ENCODE measurements around the gene CAVIN3. TPM values are rescaled to one million over a fixed set of nuclear protein-coding genes. Genes with fewer than 3 reads are reported as not detected.

CAVIN3 gene
- total RNA-seq: 10 to 100 TPM; 24.8 to 25.5 TPM

GRCh38 chr11:6320411-6321155 is at the start of gene CAVIN3:
TSS of gene CAVIN3 (minus strand) at chr11:6320501. CDS start at chr11:6320476, 25 bp downstream.
- POLR2A ChIA-PET: interaction anchor here (0.5 to 1.4 kb wide), 5 partner anchors 20 to 222 kb away, joined by 3 to 5 read pairs (median 3); no protein-coding TSS in a partner anchor
- H3K27me3 Mint-ChIP-seq: peaks cover 38% of the 10 kb centered on the region
- no peaks in the 10 kb centered on the region for H3K36me3 Mint-ChIP-seq (ENCODE audit: low read depth)
- CTCF ChIA-PET: interaction anchor here (0.7 to 1.6 kb wide), 7 partner anchors 13 to 108 kb away, joined by 3 to 11 read pairs (median 3); no protein-coding TSS in a partner anchor
- peak; percentile 91 for DNase-seq
- intact Hi-C loops (cut with DNase I, micrococcal nuclease): loop anchor here (1.0 to 2.0 kb wide), 6 partner anchors 31 to 160 kb away; partner anchors contain the start of genes ARFIP2 (in 1 of the 2), FHIP1B (in 1 of the 2), SMPD1 (in 1 of the 2) and TIMM10B (in 1 of the 2)
- peak; percentile 70 for ATAC-seq
- peak within 1 kb of the TSS; percentile 85 for H3K27ac Mint-ChIP-seq
- H3K4me1 Mint-ChIP-seq: peaks cover 29% of the 10 kb centered on the region
- H3K4me3 Mint-ChIP-seq: peak within 1 kb of the TSS; percentile 69
- H3K9me3 Mint-ChIP-seq (ENCODE audit: low read depth): no peaks in the 10 kb centered on the region

- no peaks in the 10 kb centered on the region for H3K4me1 Mint-ChIP-seq
- ChIA-PET CTCF (interaction anchor here (5.6 kb wide), 1 partner anchor 13 kb away, joined by 78 read pairs; no protein-coding TSS in a partner anchor), POLR2A (no interaction called here)
- DNase-seq (no peak), ATAC-seq (no peak)
- intact Hi-C loops (cut with DNase I, micrococcal nuclease): no loop called here
- H3K36me3 Mint-ChIP-seq (ENCODE audit: low read depth): no peaks in the 10 kb centered on the region
- no peaks in the 10 kb centered on the region for H3K27me3 Mint-ChIP-seq
- H3K9me3 Mint-ChIP-seq (ENCODE audit: low read depth): no peaks in the 10 kb centered on the region
- H3K4me3 Mint-ChIP-seq: no peak overlapping the region
- no peak overlapping the region for H3K27ac Mint-ChIP-seq
Observed at GRCh38 chr11:6365659-6366058, 45.4 kb upstream of the CAVIN3 start.

- Mint-ChIP-seq H3K4me3 (no peak overlapping the region), H3K4me1 (no peaks in the 10 kb centered on the region), H3K9me3 (ENCODE audit: low read depth) (no peaks in the 10 kb centered on the region), H3K27ac (no peak overlapping the region), H3K36me3 (ENCODE audit: low read depth) (no peaks in the 10 kb centered on the region), H3K27me3 (no peaks in the 10 kb centered on the region)
- POLR2A ChIA-PET: interaction anchor here (0.7 to 0.8 kb wide), 2 partner anchors 12 to 46 kb away, joined by 3 read pairs; no protein-coding TSS in a partner anchor
- DNase-seq (peak; percentile 86), ATAC-seq (peak; percentile 97)
- CTCF ChIA-PET: interaction anchor here (0.5 to 5.7 kb wide), 58 partner anchors 9 to 650 kb away, joined by 3 to 78 read pairs (median 4); partner anchors contain the start of genes ARFIP2, CAVIN3, CCKBR and FHIP1B
- intact Hi-C loops (cut with DNase I, micrococcal nuclease): loop anchor here (1.0 to 2.0 kb wide), 3 partner anchors 64 to 340 kb away; no protein-coding TSS in a partner anchor
Observed at GRCh38 chr11:6362873-6363678, 42.8 kb upstream of the CAVIN3 start.

- intact Hi-C loops (cut with DNase I, micrococcal nuclease): loop anchor here in 1 of 2 experiments (2.0 kb wide), 1 partner anchor 64 kb away; no protein-coding TSS in a partner anchor
- H3K27ac Mint-ChIP-seq: no peak overlapping the region
- H3K4me1 Mint-ChIP-seq: peaks cover 4% of the 10 kb centered on the region
- H3K9me3 Mint-ChIP-seq (ENCODE audit: low read depth): no peaks in the 10 kb centered on the region
- no peak overlapping the region for H3K4me3 Mint-ChIP-seq
- ChIA-PET POLR2A (interaction anchor here (0.8 kb wide), 1 partner anchor 45 kb away, joined by 3 read pairs; no protein-coding TSS in a partner anchor), CTCF (interaction anchor here (0.5 to 5.7 kb wide), 47 partner anchors 10 to 370 kb away, joined by 3 to 78 read pairs (median 5); partner anchors contain the start of genes ARFIP2, CAVIN3, CCKBR and FHIP1B)
- no peak for DNase-seq
- no peaks in the 10 kb centered on the region for H3K27me3 Mint-ChIP-seq
- ATAC-seq: no peak
- H3K36me3 Mint-ChIP-seq (ENCODE audit: low read depth): no peaks in the 10 kb centered on the region
Observed at GRCh38 chr11:6362185-6362872, 42.0 kb upstream of the CAVIN3 start.

GRCh38 chr11:6360183-6360582 is 39.9 kb upstream of the CAVIN3 start:
- Mint-ChIP-seq H3K4me3 (no peak overlapping the region), H3K36me3 (ENCODE audit: low read depth) (no peaks in the 10 kb centered on the region), H3K27me3 (no peaks in the 10 kb centered on the region), H3K4me1 (peaks cover 11% of the 10 kb centered on the region), H3K27ac (no peak overlapping the region), H3K9me3 (ENCODE audit: low read depth) (no peaks in the 10 kb centered on the region)
- intact Hi-C loops (cut with DNase I, micrococcal nuclease): no loop called here
- CTCF ChIA-PET: interaction anchor here (3.6 to 5.7 kb wide), 2 partner anchors 100 to 109 kb away, joined by 17 to 78 read pairs; partner anchors contain the start of gene CCKBR
- POLR2A ChIA-PET: no interaction called here
- ATAC-seq (no peak), DNase-seq (no peak)

- H3K9me3 Mint-ChIP-seq (ENCODE audit: low read depth): no peaks in the 10 kb centered on the region
- CTCF ChIA-PET: interaction anchor here (0.6 to 1.0 kb wide), 2 partner anchors 40 to 107 kb away, joined by 3 to 6 read pairs; no protein-coding TSS in a partner anchor
- peak overlapping the region; percentile 12 for H3K27ac Mint-ChIP-seq
- no peaks in the 10 kb centered on the region for H3K36me3 Mint-ChIP-seq (ENCODE audit: low read depth)
- ATAC-seq (peak; percentile 83), DNase-seq (peak; percentile 74)
- peaks cover 16% of the 10 kb centered on the region for H3K4me1 Mint-ChIP-seq
- peaks cover 3% of the 10 kb centered on the region for H3K27me3 Mint-ChIP-seq
- intact Hi-C loops (cut with DNase I, micrococcal nuclease): loop anchor here in 1 of 2 experiments (10.0 kb wide), 1 partner anchor 1232 kb away; no protein-coding TSS in a partner anchor
- POLR2A ChIA-PET: no interaction called here
- H3K4me3 Mint-ChIP-seq: no peak overlapping the region
Observed at GRCh38 chr11:6357222-6357621, 36.9 kb upstream of the CAVIN3 start.

GRCh38 chr11:6356503-6357055 is 36.3 kb upstream of the CAVIN3 start:
- ATAC-seq (no peak), DNase-seq (no peak)
- ChIA-PET POLR2A (interaction anchor here (0.6 kb wide), 1 partner anchor 21 kb away, joined by 3 read pairs; no protein-coding TSS in a partner anchor), CTCF (interaction anchor here (1.0 to 6.6 kb wide), 3 partner anchors 106 to 465 kb away, joined by 3 to 78 read pairs (median 6); no protein-coding TSS in a partner anchor)
- intact Hi-C loops (cut with DNase I, micrococcal nuclease): loop anchor here in 1 of 2 experiments (10.0 kb wide), 1 partner anchor 1232 kb away; no protein-coding TSS in a partner anchor
- H3K36me3 Mint-ChIP-seq (ENCODE audit: low read depth): no peaks in the 10 kb centered on the region
- H3K4me3 Mint-ChIP-seq: no peak overlapping the region
- H3K4me1 Mint-ChIP-seq: peaks cover 22% of the 10 kb centered on the region
- no peaks in the 10 kb centered on the region for H3K9me3 Mint-ChIP-seq (ENCODE audit: low read depth)
- no peak overlapping the region for H3K27ac Mint-ChIP-seq
- peaks cover 3% of the 10 kb centered on the region for H3K27me3 Mint-ChIP-seq

GRCh38 chr11:6354651-6355485 is 34.6 kb upstream of the CAVIN3 start:
- ATAC-seq (no peak), DNase-seq (no peak)
- ChIA-PET POLR2A (interaction anchor here (0.5 kb wide), 1 partner anchor 19 kb away, joined by 4 read pairs; no protein-coding TSS in a partner anchor), CTCF (interaction anchor here (0.6 to 7.5 kb wide), 20 partner anchors 8 to 463 kb away, joined by 3 to 78 read pairs (median 4); partner anchors contain the start of gene CCKBR)
- intact Hi-C loops (cut with DNase I, micrococcal nuclease): loop anchor here (5.0 to 10.0 kb wide), 4 partner anchors 333 to 1230 kb away; partner anchors contain the start of genes OR52E5 (in 1 of the 2) and OR52N2 (in 1 of the 2)
- Mint-ChIP-seq H3K4me3 (no peak overlapping the region), H3K9me3 (ENCODE audit: low read depth) (no peaks in the 10 kb centered on the region), H3K27me3 (peaks cover 3% of the 10 kb centered on the region), H3K4me1 (peaks cover 25% of the 10 kb centered on the region), H3K36me3 (ENCODE audit: low read depth) (no peaks in the 10 kb centered on the region), H3K27ac (no peak overlapping the region)

- Mint-ChIP-seq H3K27ac (no peak overlapping the region), H3K4me1 (peaks cover 25% of the 10 kb centered on the region), H3K9me3 (ENCODE audit: low read depth) (no peaks in the 10 kb centered on the region), H3K4me3 (no peak overlapping the region), H3K36me3 (ENCODE audit: low read depth) (no peaks in the 10 kb centered on the region), H3K27me3 (peaks cover 3% of the 10 kb centered on the region)
- intact Hi-C loops (cut with DNase I, micrococcal nuclease): loop anchor here (1.0 to 10.0 kb wide), 10 partner anchors 33 to 1229 kb away; partner anchors contain the start of genes CAVIN3 (in 1 of the 2), OR52E5 (in 1 of the 2) and OR52N2 (in 1 of the 2)
- DNase-seq: peak; percentile 71
- ATAC-seq: peak; percentile 45
- POLR2A ChIA-PET: interaction anchor here (0.7 kb wide), 1 partner anchor 35 kb away, joined by 3 read pairs; no protein-coding TSS in a partner anchor
- CTCF ChIA-PET: interaction anchor here (0.6 to 7.5 kb wide), 43 partner anchors 10 to 1536 kb away, joined by 3 to 78 read pairs (median 4); partner anchors contain the start of genes CAVIN3, CCKBR and FHIP1B
Observed at GRCh38 chr11:6353367-6353987, 33.2 kb upstream of the CAVIN3 start.

All from activated CD4-positive, alpha-beta T cell treated with anti-CD3 and anti-CD28 coated beads for 36 hours (primary cell).